HG02973 (cell line): ENCODE data around the gene DSP.

Source experiments
- ATAC-seq: cut with Tn5 transposase; IDR thresholded peaks from one replicate; pipeline ENCODE4 v1.9.1; 2021; ENCODE audit warnings: moderate library complexity; ENCODE audit not compliant: unreplicated experiment

DSP gene

DNA sequence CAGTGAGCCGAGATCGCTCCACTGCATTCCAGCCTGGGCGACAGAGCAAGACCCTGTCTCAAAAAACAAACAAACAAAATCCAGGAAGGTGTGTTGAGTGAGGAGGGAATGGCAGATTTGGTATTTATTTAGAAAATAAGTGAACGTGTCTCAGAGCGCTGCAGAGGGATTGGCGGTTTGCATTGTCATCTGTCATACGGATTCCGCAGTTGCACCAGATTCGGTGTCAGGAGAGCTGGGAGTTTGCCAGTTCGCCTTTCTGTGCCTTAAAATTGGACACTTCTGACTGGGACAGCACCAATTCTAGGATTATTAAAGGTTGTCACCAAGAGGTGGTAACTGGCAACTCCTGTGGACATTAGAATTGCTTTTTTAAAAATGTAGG, 49.4 kb downstream of the DSP start:
- no peak for ATAC-seq

GRCh38 chr6:7591770-7592169, 50.3 kb downstream of the DSP start:
- no peak for ATAC-seq

DNA sequence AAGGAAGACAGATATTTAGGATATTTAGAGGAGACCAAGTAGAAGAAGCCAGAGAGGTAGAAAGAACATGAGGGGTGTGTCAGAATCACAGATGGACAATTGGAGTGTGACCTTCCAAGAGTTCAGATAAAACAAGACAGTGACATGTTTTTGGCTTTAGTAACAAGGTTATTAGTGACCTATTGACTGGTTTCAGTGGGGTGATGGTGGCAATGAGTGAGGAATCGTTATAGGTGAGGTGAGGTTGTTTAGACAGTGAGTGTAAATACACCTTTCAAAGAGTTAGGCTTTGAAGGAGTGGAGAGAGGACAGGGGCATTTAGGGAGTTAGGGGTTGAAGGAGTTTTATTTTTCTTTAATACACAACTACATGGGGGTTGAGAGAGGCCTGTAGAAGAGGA, 51.8 kb downstream of the DSP start:
- ATAC-seq: no peak

DNA sequence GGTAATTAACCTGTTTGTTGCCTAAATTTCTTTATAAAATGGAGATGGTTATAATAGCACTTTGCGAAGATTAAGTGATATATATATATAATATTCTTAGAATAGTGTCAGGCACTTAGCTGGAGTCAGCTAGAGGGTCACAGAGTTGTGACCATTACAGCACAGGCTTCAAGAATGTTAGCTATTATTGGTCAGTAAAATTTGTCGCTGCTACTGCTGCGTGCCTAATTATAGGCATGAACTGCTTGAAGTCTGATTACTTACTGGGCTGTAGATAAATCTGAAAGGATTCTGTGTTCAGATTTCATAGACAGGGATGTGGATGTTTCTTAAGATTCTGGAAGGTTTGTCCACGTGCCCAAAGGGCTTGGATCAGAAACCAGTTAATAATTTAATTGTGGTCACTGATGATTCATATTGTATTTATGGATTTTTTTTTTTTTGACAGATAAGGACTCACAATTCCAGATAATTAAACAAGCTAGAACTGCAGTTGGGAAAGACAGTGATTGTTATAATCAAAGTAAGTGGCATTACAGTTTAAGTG, 53.2 kb downstream of the DSP start:
- ATAC-seq: no peak

GRCh38 chr6:7604003-7604402, 62.5 kb downstream of the DSP start:
- ATAC-seq: no peak

DNA sequence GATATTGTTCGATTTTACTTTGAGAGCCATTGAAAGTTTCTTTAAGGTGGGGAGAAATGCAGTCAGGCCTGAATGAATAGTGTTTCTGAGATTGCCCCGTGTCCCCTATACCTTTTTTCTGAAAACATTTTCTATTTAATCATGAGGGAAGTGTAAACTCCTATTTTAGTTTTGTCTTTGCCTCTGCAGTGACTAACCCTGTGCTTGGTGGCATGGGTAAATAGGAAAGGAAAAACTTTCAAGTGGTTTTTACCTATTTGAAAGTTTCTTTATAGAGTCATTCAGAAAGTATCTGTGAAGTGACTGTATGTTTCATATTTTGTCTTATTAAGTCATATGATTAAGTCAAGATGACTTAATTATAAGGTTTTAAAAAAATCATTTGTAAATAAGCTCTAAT, 63.0 kb downstream of the DSP start:
- no peak for ATAC-seq

GRCh38 chr6:7615611-7616383, 74.3 kb downstream of the DSP start:
- no peak for ATAC-seq

DNA sequence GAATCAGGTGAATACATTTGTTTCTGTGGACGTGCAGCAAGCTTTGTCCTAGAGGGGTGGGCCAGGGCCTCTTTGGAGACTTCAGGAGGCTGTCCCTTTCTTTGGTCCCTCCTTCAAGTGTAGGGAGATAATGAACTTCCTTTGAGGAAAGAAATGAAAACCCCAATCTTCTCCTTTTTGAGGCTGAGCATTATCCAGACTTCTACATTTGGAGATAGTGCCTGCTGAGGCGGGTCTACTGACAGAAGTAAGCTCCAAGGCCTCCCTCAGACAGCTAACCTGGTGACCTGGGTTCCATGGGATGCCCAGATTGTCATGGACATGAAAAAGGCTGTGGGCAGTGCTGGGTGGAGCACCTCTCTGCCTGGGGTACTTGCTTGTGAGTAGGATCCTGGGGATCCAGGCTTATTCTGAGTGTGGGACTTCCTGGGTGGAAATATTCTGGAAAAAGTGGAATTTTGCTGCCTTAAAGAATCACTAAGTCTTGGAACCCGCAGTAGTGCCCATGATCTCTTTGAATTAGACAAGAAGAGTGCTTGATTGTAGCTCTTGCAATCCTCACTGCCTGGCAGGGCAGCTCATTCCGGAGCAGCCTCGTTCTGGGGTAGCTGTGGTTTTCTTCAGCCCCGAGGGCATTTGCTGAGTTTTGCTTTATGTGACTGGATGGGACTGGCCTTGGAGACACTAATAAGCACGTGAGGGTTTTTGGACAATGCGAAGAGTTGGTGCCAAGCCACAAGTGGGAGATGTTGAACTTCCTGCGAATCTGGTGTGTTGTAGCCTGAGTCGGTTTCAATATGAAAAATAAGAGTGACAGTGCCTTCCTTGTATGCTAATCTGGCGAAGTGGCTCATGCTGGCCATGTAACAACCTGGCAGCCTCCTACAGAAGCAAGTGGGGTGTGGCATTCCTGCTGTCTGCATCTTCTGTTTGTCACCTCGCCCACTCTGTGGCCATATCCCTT, 76.6 kb downstream of the DSP start:
- no peak for ATAC-seq

DNA sequence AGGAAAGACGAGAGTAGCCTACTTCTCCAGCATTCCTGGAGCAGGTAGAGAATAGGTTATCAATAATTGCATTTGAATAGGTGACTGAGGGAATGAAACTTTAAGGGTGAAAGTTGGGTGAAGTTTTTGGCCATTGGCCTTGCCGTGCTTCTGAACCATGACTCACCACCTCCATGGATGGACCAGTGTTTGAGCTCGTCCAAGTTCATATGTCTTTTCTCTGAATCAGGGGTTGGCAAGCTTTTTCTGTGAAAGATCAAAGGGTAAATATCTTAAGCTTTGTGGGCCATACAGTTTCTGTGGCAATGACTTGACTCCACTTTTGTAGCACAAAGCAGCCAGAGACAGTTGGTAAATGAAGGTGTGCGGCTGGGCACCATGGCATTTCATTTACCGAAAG, 80.3 kb downstream of the DSP start:
- ATAC-seq: no peak

- ATAC-seq: no peak
These were observed 83.6 kb downstream of the DSP start for GRCh38 chr6:7624796-7625710.

- no peak for ATAC-seq
These were observed 87.0 kb downstream of the DSP start for GRCh38 chr6:7628479-7628878.

- no peak for ATAC-seq
These were observed 87.4 kb downstream of the DSP start for GRCh38 chr6:7628909-7629308.

GRCh38 chr6:7629321-7629720, 87.8 kb downstream of the DSP start:
- ATAC-seq: no peak

DNA sequence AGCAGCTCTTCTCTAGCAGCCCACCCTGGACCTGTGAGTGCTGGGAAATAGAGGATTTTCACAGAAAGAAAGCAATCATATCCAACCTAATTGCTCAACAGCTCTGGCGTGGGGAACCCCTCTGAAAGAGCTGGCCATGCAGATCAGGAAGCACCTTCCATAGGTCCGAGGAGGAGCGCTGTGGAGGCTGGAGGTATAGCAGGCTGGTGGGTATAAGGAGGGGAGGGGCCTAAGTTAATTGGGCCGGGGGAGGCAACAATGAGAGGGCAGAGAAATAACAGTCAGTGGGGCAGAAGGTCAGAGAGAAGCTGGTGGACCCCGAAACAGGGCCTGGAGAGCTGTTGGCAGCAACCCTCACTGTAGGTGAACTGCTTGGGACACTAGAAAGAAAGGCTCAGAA, 89.3 kb downstream of the DSP start:
- ATAC-seq: no peak

DNA sequence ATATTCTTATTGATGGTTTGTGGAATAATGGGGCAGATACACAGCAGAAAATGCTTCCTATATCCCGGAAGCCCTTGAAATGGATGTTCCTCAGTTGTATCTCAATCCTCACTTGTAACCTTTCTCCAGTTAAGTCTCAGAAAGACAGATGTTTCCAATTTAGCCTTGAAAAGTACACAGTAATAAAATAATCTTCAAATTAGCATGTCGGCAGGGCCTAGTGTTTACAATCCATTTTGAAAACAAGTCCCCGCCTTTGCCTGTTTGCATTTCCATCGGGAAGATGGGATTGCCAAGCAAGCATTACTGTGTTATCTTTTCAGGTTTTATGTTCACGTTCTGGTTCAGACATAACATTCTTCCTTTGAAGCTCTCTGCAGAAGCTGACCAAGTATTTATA, 90.0 kb downstream of the DSP start:
- no peak for ATAC-seq

DNA sequence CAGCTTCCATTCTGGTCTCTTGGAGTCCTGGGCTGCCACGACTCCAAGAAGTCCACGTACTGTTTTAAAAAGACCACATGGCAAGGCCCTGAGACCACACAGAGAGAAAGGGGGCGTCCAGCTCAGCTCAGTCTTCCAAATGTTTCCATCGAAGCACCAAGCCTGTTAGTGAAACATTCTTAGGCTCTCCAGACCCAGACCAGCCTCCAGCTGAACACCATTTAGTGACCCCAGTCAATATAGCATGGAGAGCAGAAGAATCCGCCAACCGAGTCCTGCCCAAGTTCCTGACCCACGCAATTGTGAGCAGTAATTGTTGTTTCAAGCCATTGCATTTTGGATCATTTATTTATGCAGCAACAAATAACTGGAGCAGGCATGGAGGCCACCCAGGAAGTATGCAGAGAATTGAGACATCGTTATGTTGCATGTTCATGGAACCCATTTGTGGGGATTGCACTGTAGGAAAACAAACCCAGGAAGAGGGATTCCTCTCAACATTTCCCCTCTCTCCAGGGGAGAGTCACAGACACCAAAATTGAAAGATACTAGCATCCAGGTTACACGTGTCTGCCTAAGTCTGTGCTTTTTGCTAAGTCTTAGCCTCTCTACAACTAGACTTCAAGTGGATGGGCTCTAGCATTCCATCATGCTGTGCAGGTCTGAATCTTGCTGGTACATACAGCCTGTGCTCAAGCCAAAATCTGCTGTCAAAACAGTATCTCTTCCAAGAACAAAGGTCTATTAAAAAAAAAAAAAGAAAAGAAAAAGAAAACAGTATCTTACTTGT, 91.2 kb downstream of the DSP start:
- no peak for ATAC-seq

- ATAC-seq: no peak
These were observed 91.9 kb downstream of the DSP start for GRCh38 chr6:7633361-7633760.

DNA sequence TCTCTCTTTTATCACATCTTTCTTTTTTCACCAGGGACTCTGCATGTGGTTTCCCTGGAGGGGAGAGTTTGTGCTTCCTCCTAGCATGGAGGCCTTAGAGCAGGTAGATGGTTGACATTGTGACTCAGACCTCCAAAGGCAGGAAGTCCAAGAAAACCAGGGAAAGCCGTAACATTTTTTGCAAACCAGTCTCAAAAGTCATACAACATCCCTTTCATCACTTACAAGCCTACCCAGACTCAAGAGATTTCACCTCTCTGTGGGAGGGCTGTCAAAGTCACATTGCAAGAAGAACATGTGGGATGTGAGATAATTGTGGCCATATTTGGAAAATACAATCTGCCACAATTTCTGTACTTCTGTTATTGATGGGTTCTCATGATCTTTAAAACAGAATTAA, 94.7 kb downstream of the DSP start:
- ATAC-seq: no peak
